Natural killer cell treated with Interleukin-12 subunit alpha and Interleukin-12 subunit beta and Interleukin-15 and Interleukin-18, amount 100 ng/mL, for 72 hours (primary cell): ENCODE data around the gene SIGMAR1. TPM values are rescaled to one million over a fixed set of nuclear protein-coding genes. Genes with fewer than 3 reads are reported as not detected.

Experiments used
- ATAC-seq, 2 donors: fragments of 150-1000 bp; cut with Tn5 transposase in 1 of 2; sonication (Bioruptor Pico), chemical (Tn5 transposase) in 1 of 2; 2 replicates each; pipeline ENCODE4 v1.10.0; 2021
- DNase-seq: peaks from one replicate; pipeline ENCODE4 v3.0.0; 2022; ENCODE audit warnings: low spot score
- H3K27ac Mint-ChIP-seq, 2 donors: 1 replicate in 1 of 2; 2 replicates in 1 of 2; pipeline ENCODE4 v1.8.0; 2022; ENCODE audit warnings: mixed read lengths in 2 of 2, mild to moderate bottlenecking in 1 of 2, moderate library complexity in 1 of 2
- H3K27me3 Mint-ChIP-seq, 2 donors: 1 replicate in 1 of 2; 2 replicates in 1 of 2; pipeline ENCODE4 v1.8.0; 2022; ENCODE audit warnings: mixed read lengths in 2 of 2
- H3K36me3 Mint-ChIP-seq: one replicate; pipeline ENCODE4 v1.8.0; 2022; ENCODE audit warnings: mixed read lengths
- H3K4me1 Mint-ChIP-seq, 2 donors: 1 replicate in 1 of 2; 2 replicates in 1 of 2; pipeline ENCODE4 v1.8.0; 2022; ENCODE audit warnings: low read depth in 2 of 2, mixed read lengths in 2 of 2, mild to moderate bottlenecking in 1 of 2
- H3K4me3 Mint-ChIP-seq: one replicate; pipeline ENCODE4 v1.8.0; 2022; ENCODE audit warnings: mixed read lengths
- H3K9me3 Mint-ChIP-seq: 2 replicates; pipeline ENCODE4 v1.8.0; 2022; ENCODE audit warnings: mixed read lengths
- total RNA-seq, 2 donors: library from RNA; stranded (reverse); gene quantifications; one replicate each; pipeline ENCODE4 v1.2.3, GENCODE V29; 2022

The SIGMAR1 gene
- total RNA-seq, 2 donors from 2014 or later = 45.6 to 109 TPM

DNA sequence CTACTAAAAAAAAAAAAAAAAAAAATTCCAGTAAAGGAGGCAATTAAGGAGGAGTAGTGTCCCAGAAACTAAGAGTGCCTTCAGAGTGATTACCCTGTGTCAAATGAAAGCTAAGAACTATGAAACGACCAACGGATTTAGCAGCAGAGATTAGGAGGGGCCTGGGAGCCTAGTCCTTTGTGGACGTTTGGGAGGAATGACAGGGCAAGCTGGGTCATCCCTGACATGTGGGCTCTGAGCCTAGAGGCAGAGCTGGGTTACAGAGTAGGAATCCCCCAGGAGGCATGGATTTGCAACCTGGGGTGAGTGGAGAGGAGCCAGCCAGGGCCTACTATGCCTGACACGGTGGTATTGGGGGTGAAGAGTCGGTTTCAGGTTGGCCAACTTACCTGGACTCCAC, 4.4 kb downstream of the SIGMAR1 start:
- peaks cover 6% of the 10 kb centered on the region for H3K36me3 Mint-ChIP-seq
- H3K4me1 Mint-ChIP-seq = peaks cover 28 to 34% of the 10 kb centered on the region in 2 donors
- ATAC-seq (no peak), DNase-seq (no peak)
- H3K4me3 Mint-ChIP-seq = no peak overlapping the region
- H3K27ac Mint-ChIP-seq = no peak overlapping the region
- peaks cover 22 to 28% of the 10 kb centered on the region in 2 donors for H3K27me3 Mint-ChIP-seq
- H3K9me3 Mint-ChIP-seq = no peaks in the 10 kb centered on the region

DNA sequence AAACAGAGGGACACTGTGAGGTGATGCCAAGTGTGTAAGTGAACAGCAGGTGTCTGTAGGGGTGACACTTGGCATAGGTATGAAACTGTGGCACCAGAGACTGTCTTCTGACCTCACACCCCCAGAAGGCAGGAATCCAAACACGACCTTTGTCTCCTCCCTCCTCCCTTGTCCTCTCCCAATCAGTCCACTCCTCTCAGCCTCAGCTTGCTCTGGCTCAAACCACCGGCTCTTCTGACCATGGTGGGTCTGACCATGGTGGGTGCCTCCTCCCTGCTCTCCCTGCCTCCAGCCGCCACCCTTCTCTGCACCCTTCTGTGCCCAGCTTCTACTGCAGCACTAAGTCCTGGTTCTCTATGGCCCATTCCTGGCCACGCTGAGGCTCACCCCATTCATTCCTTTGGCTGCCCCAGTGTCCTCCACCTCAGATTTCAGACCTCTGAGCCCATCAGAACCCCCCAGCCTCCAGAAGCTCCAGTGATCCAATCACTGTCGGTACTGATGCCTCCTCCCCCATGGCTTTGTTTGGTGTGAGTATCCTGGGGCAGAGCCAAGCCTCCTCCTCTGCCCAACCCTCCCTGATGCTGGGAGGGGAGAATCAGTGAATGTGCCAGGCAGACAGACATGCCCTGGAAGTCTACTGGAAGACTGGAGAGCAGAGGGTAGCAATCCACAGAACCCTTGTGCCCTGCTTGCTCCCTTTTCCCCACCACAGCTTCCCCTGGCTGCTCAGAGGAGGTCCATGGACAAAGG, 7.0 kb downstream of the SIGMAR1 start:
- peaks cover 35 to 46% of the 10 kb centered on the region in 2 donors for H3K27me3 Mint-ChIP-seq
- H3K9me3 Mint-ChIP-seq = no peaks in the 10 kb centered on the region
- peaks cover 7% of the 10 kb centered on the region for H3K36me3 Mint-ChIP-seq
- DNase-seq (no peak), ATAC-seq (no peak)
- no peak overlapping the region for H3K27ac Mint-ChIP-seq
- H3K4me3 Mint-ChIP-seq = peak overlapping the region; percentile 81
- H3K4me1 Mint-ChIP-seq = peaks cover 18 to 21% of the 10 kb centered on the region in 2 donors

GRCh38 chr9:34629491-34629808, 8.1 kb downstream of the SIGMAR1 start:
- H3K27ac Mint-ChIP-seq = no peak overlapping the region
- ATAC-seq (peak in 1 of 2 donors; percentile 10), DNase-seq (no peak)
- H3K27me3 Mint-ChIP-seq = peaks cover 38 to 46% of the 10 kb centered on the region in 2 donors
- H3K4me1 Mint-ChIP-seq = peaks cover 18 to 21% of the 10 kb centered on the region in 2 donors
- H3K9me3 Mint-ChIP-seq = no peaks in the 10 kb centered on the region
- H3K36me3 Mint-ChIP-seq = peaks cover 7% of the 10 kb centered on the region
- H3K4me3 Mint-ChIP-seq = peak overlapping the region; percentile 81

DNA sequence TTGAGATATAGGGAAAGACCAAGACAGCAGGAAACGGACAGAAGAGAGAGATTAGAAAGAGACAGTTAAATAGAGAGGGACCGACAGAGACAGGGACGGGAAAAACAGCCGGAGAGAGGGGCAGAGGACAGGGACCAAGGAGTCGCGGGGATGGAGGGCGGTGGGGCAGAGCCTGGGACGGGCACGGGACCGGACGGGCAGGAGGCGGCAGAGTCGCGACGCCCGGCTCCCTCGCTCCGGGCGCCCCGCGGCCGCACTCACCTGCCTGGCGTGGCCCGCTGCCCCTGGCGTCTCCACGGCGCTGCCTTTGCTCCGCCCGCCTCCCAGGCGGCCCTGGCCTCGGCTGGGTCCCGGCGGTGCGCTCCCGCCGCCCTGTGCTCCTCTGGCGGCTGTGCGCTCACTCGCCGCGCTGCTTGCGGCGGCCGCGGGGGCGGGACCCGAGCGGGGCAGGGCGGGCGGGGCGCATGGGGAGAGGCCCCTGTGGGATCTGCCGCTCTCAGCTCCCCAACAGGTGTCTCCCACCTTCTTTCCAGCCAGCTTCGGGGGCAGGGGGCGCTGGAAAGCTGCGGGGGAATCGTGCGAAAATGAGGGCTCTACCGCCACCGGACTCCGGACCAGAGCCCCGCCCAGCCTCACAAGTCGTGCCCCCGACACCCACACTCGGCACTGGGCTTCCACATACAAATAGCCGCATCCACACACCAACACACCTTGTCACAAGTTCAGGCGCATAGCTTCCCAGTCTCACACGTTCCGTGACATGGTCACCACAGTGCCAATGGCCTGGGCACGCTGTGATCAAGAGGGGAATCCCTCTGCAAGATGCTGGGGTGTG, 8.7 kb downstream of the SIGMAR1 start, which contains the start of gene ARID3C:
TSS of gene ARID3C (minus strand) at position 411 of the 835 bp plus-strand sequence. CDS start 1,052 bp downstream, outside the sequence.
- ATAC-seq = peak; percentile 69 to 82
- no peak for DNase-seq
- peaks cover 7% of the 10 kb centered on the region for H3K36me3 Mint-ChIP-seq
- H3K4me3 Mint-ChIP-seq = peak within 1 kb of the TSS; percentile 95
- no peaks in the 10 kb centered on the region for H3K9me3 Mint-ChIP-seq
- peaks cover 39 to 46% of the 10 kb centered on the region in 2 donors for H3K27me3 Mint-ChIP-seq
- H3K4me1 Mint-ChIP-seq = peaks cover 15 to 21% of the 10 kb centered on the region in 2 donors
- H3K27ac Mint-ChIP-seq = no peak within 1 kb of the TSS

- Mint-ChIP-seq H3K27ac (no peak overlapping the region), H3K4me1 (peaks cover 15 to 21% of the 10 kb centered on the region in 2 donors), H3K27me3 (peaks cover 44 to 52% of the 10 kb centered on the region in 2 donors), H3K36me3 (peaks cover 7% of the 10 kb centered on the region), H3K4me3 (peak overlapping the region; percentile 95), H3K9me3 (no peaks in the 10 kb centered on the region)
- DNase-seq = no peak
- ATAC-seq = no peak
Observed at GRCh38 chr9:34627716-34628655, 9.6 kb downstream of the SIGMAR1 start.

DNA sequence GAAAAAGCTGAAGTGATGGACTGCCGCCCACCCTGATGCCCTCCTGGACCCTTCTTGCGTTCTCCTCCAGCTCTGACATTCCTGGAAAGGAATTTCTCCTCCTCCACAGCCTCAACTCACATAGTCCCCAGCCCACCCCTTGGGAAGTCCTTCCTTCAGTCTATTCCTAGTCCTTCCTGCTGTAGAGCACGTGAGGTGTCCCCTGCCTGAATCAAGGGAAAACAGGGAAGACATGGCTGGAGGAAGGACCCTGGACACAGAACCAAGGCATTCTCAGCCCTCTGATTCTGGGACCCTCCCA, 12.5 kb downstream of the SIGMAR1 start:
- H3K36me3 Mint-ChIP-seq = peaks cover 7% of the 10 kb centered on the region
- no peak for ATAC-seq
- peaks cover 26 to 28% of the 10 kb centered on the region in 2 donors for H3K4me1 Mint-ChIP-seq
- H3K4me3 Mint-ChIP-seq = no peak overlapping the region
- no peak for DNase-seq
- no peak overlapping the region for H3K27ac Mint-ChIP-seq
- peaks cover 46 to 55% of the 10 kb centered on the region in 2 donors for H3K27me3 Mint-ChIP-seq
- no peaks in the 10 kb centered on the region for H3K9me3 Mint-ChIP-seq

- H3K27me3 Mint-ChIP-seq = peaks cover 42 to 50% of the 10 kb centered on the region in 2 donors
- no peak overlapping the region for H3K27ac Mint-ChIP-seq
- DNase-seq = no peak
- ATAC-seq = no peak
- H3K4me1 Mint-ChIP-seq = peaks cover 31 to 32% of the 10 kb centered on the region in 2 donors
- H3K36me3 Mint-ChIP-seq = peaks cover 7% of the 10 kb centered on the region
- H3K9me3 Mint-ChIP-seq = no peaks in the 10 kb centered on the region
- no peak overlapping the region for H3K4me3 Mint-ChIP-seq
Observed at GRCh38 chr9:34624475-34625185, 13.0 kb downstream of the SIGMAR1 start.

GRCh38 chr9:34623374-34624235, 14.0 kb downstream of the SIGMAR1 start:
- Mint-ChIP-seq H3K4me1 (peaks cover 33% of the 10 kb centered on the region in 2 donors), H3K4me3 (no peak overlapping the region), H3K27ac (no peak overlapping the region), H3K9me3 (no peaks in the 10 kb centered on the region), H3K27me3 (peaks cover 36 to 40% of the 10 kb centered on the region in 2 donors), H3K36me3 (peaks cover 5% of the 10 kb centered on the region)
- ATAC-seq (no peak), DNase-seq (no peak)

GRCh38 chr9:34620061-34620994, 17.3 kb downstream of the SIGMAR1 start, which contains the start of gene DCTN3:
DCTN3 (minus strand) TSS chr9:34620495; CDS start chr9:34620464, 31 bp downstream.
- DNase-seq (peak; percentile 95), ATAC-seq (peak; percentile 98 to 99)
- Mint-ChIP-seq H3K4me1 (peaks cover 26% of the 10 kb centered on the region in 2 donors), H3K9me3 (no peaks in the 10 kb centered on the region), H3K27ac (peak within 1 kb of the TSS; percentile 85 to 97), H3K27me3 (peaks cover 17 to 19% of the 10 kb centered on the region in 2 donors), H3K4me3 (peak within 1 kb of the TSS; percentile 99), H3K36me3 (peaks cover 8% of the 10 kb centered on the region)

- ATAC-seq = no peak
Observed at GRCh38 chr9:34615132-34615531, 22.5 kb downstream of the SIGMAR1 start.

GRCh38 chr9:34612788-34613390, 24.7 kb downstream of the SIGMAR1 start:
- Mint-ChIP-seq H3K9me3 (no peaks in the 10 kb centered on the region), H3K4me1 (peaks cover 19% of the 10 kb centered on the region in 2 donors), H3K27me3 (no peaks in the 10 kb centered on the region), H3K36me3 (peaks cover 8% of the 10 kb centered on the region), H3K27ac (peak overlapping the region; percentile 93 to 95), H3K4me3 (peak overlapping the region; percentile 95)
- peak; percentile 46 to 54 for ATAC-seq
- peak; percentile 83 for DNase-seq

More at GRCh38 chr9:34615132-34615531, 22.5 kb downstream of the SIGMAR1 start:
- H3K4me1 Mint-ChIP-seq = peaks cover 32 to 33% of the 10 kb centered on the region in 2 donors
- no peaks in the 10 kb centered on the region for H3K27me3 Mint-ChIP-seq
- H3K27ac Mint-ChIP-seq = no peak overlapping the region
- H3K9me3 Mint-ChIP-seq = no peaks in the 10 kb centered on the region
- peaks cover 8% of the 10 kb centered on the region for H3K36me3 Mint-ChIP-seq
- no peak overlapping the region for H3K4me3 Mint-ChIP-seq
- no peak for DNase-seq
